Breast epithelium (tissue), 3 donors: Measurements from ENCODE around the gene UBIAD1.

Source experiments
- CTCF ChIP-seq, 3 donors: fragments of 450-650 bp; IDR thresholded peaks; one replicate each; pipeline ENCODE4 v1.5.1; 2016 to 2017; ENCODE audit warnings: antibody characterized with exemption in 3 of 3, mild to moderate bottlenecking in 3 of 3, moderate library complexity in 3 of 3
- POLR2A ChIP-seq: fragments of 450-650 bp; IDR thresholded peaks from one replicate; pipeline ENCODE4 v1.6.1; 2016; ENCODE audit warnings: antibody characterized with exemption, mild to moderate bottlenecking, moderate library complexity

GRCh38 chr1:11238311-11238710 is 34.7 kb upstream of the UBIAD1 start:
- TF ChIP-seq CTCF (IDR thresholded peaks at IDR 0.05) (no peak), POLR2A (no peak)
